Lung (tissue), 12 donors: ENCODE results near the gene TRPT1. TPM values are rescaled to one million over a fixed set of nuclear protein-coding genes. Genes with fewer than 3 reads are reported as not detected.

ENCODE experiments used
- ATAC-seq: fragments of 200-7000 bp; cut with Tn5 transposase; one replicate; pipeline ENCODE4 v1.9.1; 2020; ENCODE audit warnings: moderate number of reproducible peaks; ENCODE audit not compliant: insufficient read depth, low FRiP score
- DNase-seq, 3 donors: peaks; one replicate each; pipeline ENCODE4 v3.0.0-alpha.2; 2013 to 2017
- H3K27ac ChIP-seq, 2 donors: one replicate each; pipeline ENCODE4 v1.5.1; 2013; ENCODE audit warnings: mild to moderate bottlenecking in 2 of 2, moderate library complexity in 2 of 2, control low read depth in 1 of 2, inconsistent platforms in 1 of 2, low read depth in 1 of 2, low read length in 1 of 2
- H3K27me3 ChIP-seq, 3 donors: one replicate each; pipeline ENCODE4 v1.5.1; 2013; ENCODE audit warnings: low read length in 2 of 3; ENCODE audit not compliant: control insufficient read depth in 3 of 3, insufficient read depth in 3 of 3
- H3K36me3 ChIP-seq, 4 donors: one replicate each; pipeline ENCODE4 v1.5.1; 2013; ENCODE audit warnings: low read length in 4 of 4, mild to moderate bottlenecking in 1 of 4, moderate library complexity in 1 of 4; ENCODE audit not compliant: control insufficient read depth in 4 of 4, insufficient read depth in 4 of 4
- H3K4me1 ChIP-seq, 5 donors: one replicate each; pipeline ENCODE4 v1.5.1; 2013; ENCODE audit warnings: low read length in 5 of 5, mild to moderate bottlenecking in 2 of 5, moderate library complexity in 1 of 5; ENCODE audit not compliant: control insufficient read depth in 5 of 5, insufficient read depth in 5 of 5
- H3K4me3 ChIP-seq: one replicate; pipeline ENCODE4 v1.5.1; 2013; ENCODE audit warnings: mild to moderate bottlenecking, control low read depth, moderate library complexity
- H3K9ac ChIP-seq, 2 donors: one replicate each; pipeline ENCODE4 v1.5.1; 2013; ENCODE audit warnings: low read length in 2 of 2, control low read depth in 1 of 2; ENCODE audit not compliant: insufficient read depth in 1 of 2
- H3K9me3 ChIP-seq, 4 donors: one replicate each; pipeline ENCODE4 v1.5.1; 2013; ENCODE audit warnings: low read length in 3 of 4, mild to moderate bottlenecking in 1 of 4, moderate library complexity in 1 of 4; ENCODE audit not compliant: control insufficient read depth in 4 of 4, insufficient read depth in 3 of 4
- CTCF ChIP-seq: IDR thresholded peaks from 2 replicates; pipeline ENCODE4 v1.5.1; 2012; ENCODE audit warnings: mild to moderate bottlenecking; ENCODE audit errors: control extremely low read depth, extremely low read depth
- WGBS, 2 donors: extraction: QIAGEN DNeasy Blood & Tissue Kit; methylation state at CpG; one replicate each; pipeline ENCODE4 v1.1.7; 2013; 5-methylcytosine and 5-hydroxymethylcytosine counted together
- polyA plus RNA-seq, 2 donors: library from polyadenylated mRNA; stranded (reverse); fragments of 200-250 nt; gene quantifications; one replicate each; pipeline ENCODE4 v1.2.1, GENCODE V29; 2013
- total RNA-seq, 2 donors: library from RNA; depleted of rRNA in 1 of 2; stranded (reverse); fragments of >200 nt in 1 of 2; gene quantifications; one replicate each; pipeline ENCODE4 v1.2.1, GENCODE V29; 2014 to 2021
- donor health status: control.
- donor health status: control.
- donor health status: Bipolar disorder and iron deficiency.
- donor health status: healthy.
- donor health status: DM: yes; HTN: yes; CAD: no.

Gene TRPT1
- total and polyA plus RNA-seq, 4 donors = 18.3 to 62.5 (median 34.3) TPM

- Histone ChIP-seq H3K4me1 (peaks cover 0 to 5% (median 0%) of the 10 kb centered on the region in 5 donors), H3K27me3 (no peaks in the 10 kb centered on the region), H3K27ac (no peak overlapping the region), H3K4me3 (no peak overlapping the region), H3K36me3 (peaks cover 35 to 46% (median 41%) of the 10 kb centered on the region in 4 donors), H3K9me3 (no peaks in the 10 kb centered on the region), H3K9ac (no peak overlapping the region)
- no peak for ATAC-seq
- WGBS, 2 donors = 75 to 87% methylated on average over 5 of the region's 5 CpGs
- TF ChIP-seq CTCF = no peak
- DNase-seq = no peak
These were observed 33.6 kb downstream of the TRPT1 start for GRCh38 chr11:64192434-64192833.

- no peak overlapping the region for H3K9ac ChIP-seq
- H3K27me3 ChIP-seq = no peaks in the 10 kb centered on the region
- TF ChIP-seq CTCF = no peak
- DNase-seq = peak in 2 of 3 donors; percentile 26 to 34
- WGBS, 2 donors = 0 to 1% methylated on average over 33 to 48 of the region's 48 CpGs
- ATAC-seq = no peak
- peaks cover 0 to 20% (median 4%) of the 10 kb centered on the region in 5 donors for H3K4me1 ChIP-seq
- peaks cover 0 to 6% (median 0%) of the 10 kb centered on the region in 4 donors for H3K36me3 ChIP-seq
- no peak overlapping the region for H3K4me3 ChIP-seq
- peak overlapping the region; percentile 80 for H3K27ac ChIP-seq
- H3K9me3 ChIP-seq = no peaks in the 10 kb centered on the region
These were observed 39.4 kb downstream of the TRPT1 start for GRCh38 chr11:64186492-64187165.

- DNase-seq (peak; percentile 100), ATAC-seq (peak; percentile 92)
- Histone ChIP-seq H3K27ac (peak within 1 kb of the TSS; percentile 93 to 98), H3K4me3 (peak within 1 kb of the TSS; percentile 69), H3K9me3 (no peaks in the 10 kb centered on the region), H3K4me1 (peaks cover 0 to 27% (median 4%) of the 10 kb centered on the region in 5 donors), H3K27me3 (no peaks in the 10 kb centered on the region), H3K36me3 (peaks cover 0 to 6% (median 0%) of the 10 kb centered on the region in 4 donors), H3K9ac (peak within 1 kb of the TSS; percentile 60 to 75)
- 1% methylated on average over 66 to 74 of the region's 74 CpGs for WGBS, 2 donors
- TF ChIP-seq CTCF = no peak
These were observed 40.1 kb downstream of the TRPT1 start, which contains the start of gene STIP1 for GRCh38 chr11:64185693-64186491. Gene STIP1, plus strand, starts transcription at chr11:64186171. Its CDS starts 91 bp downstream, at chr11:64186262.
